ENCODE data around the gene MYCBP2. TPM values are rescaled to one million over a fixed set of nuclear protein-coding genes. Genes with fewer than 3 reads are reported as not detected.

MYCBP2 gene
- total RNA-seq, 2 experiments from 2014 or later = 121 to 125 TPM

DNA sequence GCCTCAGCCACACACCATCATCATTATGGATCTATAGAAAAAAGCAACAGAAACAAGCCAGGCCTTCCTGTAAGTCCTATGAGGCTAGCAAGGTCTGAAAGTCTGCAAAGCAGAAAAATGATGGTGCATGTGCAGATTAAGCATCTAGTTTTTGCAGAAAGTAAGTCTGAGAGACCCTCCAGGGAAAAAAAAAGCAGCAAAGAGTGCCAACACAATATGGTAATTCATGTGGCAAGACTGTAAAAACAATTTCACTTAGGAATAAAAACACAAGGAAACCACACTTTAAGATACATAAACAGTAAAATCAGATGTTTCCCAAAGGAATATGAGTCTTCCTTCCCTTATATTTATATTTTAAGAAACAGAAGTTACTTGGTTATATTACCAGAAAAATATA lies 187.6 kb downstream of the MYCBP2 start:
- POLR2A ChIA-PET = interaction anchor here (1.1 kb wide), 1 partner anchor 373 kb away, joined by 3 read pairs; no protein-coding TSS in a partner anchor
- no peak for DNase-seq (ENCODE audit: low spot score)
- intact Hi-C loops (cut with micrococcal nuclease; ENCODE audit: unreplicated experiment) = no loop called here
- H3K9me2 ChIP-seq (ENCODE audit: insufficient read depth, low read length) = no peaks in the 10 kb centered on the region
- no peak overlapping the region for H3K4me3 ChIP-seq (ENCODE audit: low read depth, low read length, poor library complexity, severe bottlenecking)
- peaks cover 95% of the 10 kb centered on the region for H3K36me3 ChIP-seq (ENCODE audit: insufficient read depth, low read length)
- CTCF ChIA-PET (ENCODE audit: unreplicated experiment) = no interaction called here
- H3K4me2 ChIP-seq (ENCODE audit: low read length) = no peak overlapping the region
- no TSS peak for BruUV-seq (replicated peaks)
- TF ChIP-seq, protein P1, sequence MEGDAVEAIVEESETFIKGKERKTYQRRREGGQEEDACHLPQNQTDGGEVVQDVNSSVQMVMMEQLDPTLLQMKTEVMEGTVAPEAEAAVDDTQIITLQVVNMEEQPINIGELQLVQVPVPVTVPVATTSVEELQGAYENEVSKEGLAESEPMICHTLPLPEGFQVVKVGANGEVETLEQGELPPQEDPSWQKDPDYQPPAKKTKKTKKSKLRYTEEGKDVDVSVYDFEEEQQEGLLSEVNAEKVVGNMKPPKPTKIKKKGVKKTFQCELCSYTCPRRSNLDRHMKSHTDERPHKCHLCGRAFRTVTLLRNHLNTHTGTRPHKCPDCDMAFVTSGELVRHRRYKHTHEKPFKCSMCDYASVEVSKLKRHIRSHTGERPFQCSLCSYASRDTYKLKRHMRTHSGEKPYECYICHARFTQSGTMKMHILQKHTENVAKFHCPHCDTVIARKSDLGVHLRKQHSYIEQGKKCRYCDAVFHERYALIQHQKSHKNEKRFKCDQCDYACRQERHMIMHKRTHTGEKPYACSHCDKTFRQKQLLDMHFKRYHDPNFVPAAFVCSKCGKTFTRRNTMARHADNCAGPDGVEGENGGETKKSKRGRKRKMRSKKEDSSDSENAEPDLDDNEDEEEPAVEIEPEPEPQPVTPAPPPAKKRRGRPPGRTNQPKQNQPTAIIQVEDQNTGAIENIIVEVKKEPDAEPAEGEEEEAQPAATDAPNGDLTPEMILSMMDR (conservative IDR thresholded peaks at IDR 0.05; ENCODE audit: low read length) = no peak
- TF ChIP-seq EZH2phosphoT487 (IDR thresholded peaks at IDR 0.05; ENCODE audit: borderline replicate concordance, low read depth, low read length) = no peak
- H3K4me1 ChIP-seq (ENCODE audit: insufficient read depth, low read length, poor library complexity, severe bottlenecking) = no peaks in the 10 kb centered on the region
- H4K20me1 ChIP-seq (ENCODE audit: insufficient read depth, low read length) = no peaks in the 10 kb centered on the region
- H3K9me3 ChIP-seq (ENCODE audit: low read length) = no peaks in the 10 kb centered on the region
- H3K79me2 ChIP-seq (ENCODE audit: insufficient read depth, low read depth, low read length) = no peaks in the 10 kb centered on the region
- H3K27ac ChIP-seq (ENCODE audit: low read depth, low read length, poor library complexity, severe bottlenecking) = no peak overlapping the region
- no peak overlapping the region for H2AFZ ChIP-seq (ENCODE audit: low read length)

DNA sequence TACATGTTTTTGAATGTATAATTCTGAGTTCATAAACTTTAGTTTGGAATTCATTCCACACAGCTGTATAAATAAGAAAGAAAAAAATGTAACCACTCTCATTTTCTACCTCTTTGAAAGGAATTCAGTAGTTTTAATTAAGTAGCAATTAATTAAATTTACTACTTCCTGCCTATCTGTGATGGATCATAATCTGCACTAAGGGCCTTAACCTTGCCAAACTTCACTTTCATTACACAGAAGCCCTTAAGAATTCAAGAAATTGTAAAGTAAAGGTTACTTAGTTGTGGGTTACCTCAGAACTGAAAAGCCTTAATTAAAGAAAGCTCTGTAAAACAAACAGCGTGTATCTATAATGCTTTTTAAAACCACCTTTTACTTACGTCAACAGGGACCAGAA lies 188.1 kb downstream of the MYCBP2 start:
- no peaks in the 10 kb centered on the region for H3K79me2 ChIP-seq (ENCODE audit: insufficient read depth, low read depth, low read length)
- H3K4me3 ChIP-seq (ENCODE audit: low read depth, low read length, poor library complexity, severe bottlenecking) = no peak overlapping the region
- TF ChIP-seq EZH2phosphoT487 (IDR thresholded peaks at IDR 0.05; ENCODE audit: borderline replicate concordance, low read depth, low read length) = no peak
- TF ChIP-seq, protein P1 (conservative IDR thresholded peaks at IDR 0.05; ENCODE audit: low read length) = no peak
- H2AFZ ChIP-seq (ENCODE audit: low read length) = no peak overlapping the region
- intact Hi-C loops (cut with micrococcal nuclease; ENCODE audit: unreplicated experiment) = no loop called here
- H3K9me2 ChIP-seq (ENCODE audit: insufficient read depth, low read length) = no peaks in the 10 kb centered on the region
- no peak overlapping the region for H3K4me2 ChIP-seq (ENCODE audit: low read length)
- peaks cover 95% of the 10 kb centered on the region for H3K36me3 ChIP-seq (ENCODE audit: insufficient read depth, low read length)
- H4K20me1 ChIP-seq (ENCODE audit: insufficient read depth, low read length) = no peaks in the 10 kb centered on the region
- ChIA-PET CTCF (ENCODE audit: unreplicated experiment) (no interaction called here), POLR2A (interaction anchor here (0.9 to 1.1 kb wide), 2 partner anchors 25 to 374 kb away, joined by 3 read pairs; no protein-coding TSS in a partner anchor)
- no peak overlapping the region for H3K27ac ChIP-seq (ENCODE audit: low read depth, low read length, poor library complexity, severe bottlenecking)
- H3K4me1 ChIP-seq (ENCODE audit: insufficient read depth, low read length, poor library complexity, severe bottlenecking) = no peaks in the 10 kb centered on the region
- no TSS peak for BruUV-seq (replicated peaks)
- DNase-seq (ENCODE audit: low spot score) = no peak
- no peaks in the 10 kb centered on the region for H3K9me3 ChIP-seq (ENCODE audit: low read length)

DNA sequence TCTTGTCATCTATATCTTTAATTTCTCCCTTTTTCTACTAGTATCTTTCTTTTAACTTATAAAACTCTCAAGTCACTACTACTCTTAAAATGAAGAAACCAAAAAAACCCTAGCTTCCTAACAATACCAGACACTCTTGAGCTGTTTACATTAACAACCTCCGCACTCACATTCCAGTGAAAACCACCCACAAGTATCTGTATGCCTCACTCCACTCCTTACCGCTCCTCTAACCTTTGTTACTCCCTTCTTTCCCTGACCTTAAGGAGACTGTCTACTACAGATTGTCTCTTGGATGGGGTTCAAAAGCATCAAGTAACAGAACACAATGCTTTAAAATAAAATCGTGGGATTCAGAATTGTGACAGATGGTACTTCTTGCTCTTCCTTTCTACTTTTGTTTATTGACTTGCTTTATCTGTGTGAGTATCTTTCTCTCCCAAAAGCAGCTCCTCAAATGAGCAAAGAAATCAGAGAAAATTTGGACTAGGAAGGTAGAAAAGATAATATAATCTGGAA lies 189.9 kb downstream of the MYCBP2 start:
- H4K20me1 ChIP-seq (ENCODE audit: insufficient read depth, low read length) = no peaks in the 10 kb centered on the region
- intact Hi-C loops (cut with micrococcal nuclease; ENCODE audit: unreplicated experiment) = no loop called here
- TF ChIP-seq, protein P1 (conservative IDR thresholded peaks at IDR 0.05; ENCODE audit: low read length) = no peak
- TF ChIP-seq EZH2phosphoT487 (IDR thresholded peaks at IDR 0.05; ENCODE audit: borderline replicate concordance, low read depth, low read length) = no peak
- no peak overlapping the region for H3K4me3 ChIP-seq (ENCODE audit: low read depth, low read length, poor library complexity, severe bottlenecking)
- no peaks in the 10 kb centered on the region for H3K9me3 ChIP-seq (ENCODE audit: low read length)
- H3K27ac ChIP-seq (ENCODE audit: low read depth, low read length, poor library complexity, severe bottlenecking) = no peak overlapping the region
- H3K79me2 ChIP-seq (ENCODE audit: insufficient read depth, low read depth, low read length) = no peaks in the 10 kb centered on the region
- H3K9me2 ChIP-seq (ENCODE audit: insufficient read depth, low read length) = no peaks in the 10 kb centered on the region
- no peaks in the 10 kb centered on the region for H3K4me1 ChIP-seq (ENCODE audit: insufficient read depth, low read length, poor library complexity, severe bottlenecking)
- DNase-seq (ENCODE audit: low spot score) = no peak
- no peak overlapping the region for H2AFZ ChIP-seq (ENCODE audit: low read length)
- no TSS peak for BruUV-seq (replicated peaks)
- peaks cover 94% of the 10 kb centered on the region for H3K36me3 ChIP-seq (ENCODE audit: insufficient read depth, low read length)
- POLR2A ChIA-PET = interaction anchor here (0.6 to 1.7 kb wide), 3 partner anchors 16 to 22 kb away, joined by 4 to 5 read pairs (median 4); no protein-coding TSS in a partner anchor
- no peak overlapping the region for H3K4me2 ChIP-seq (ENCODE audit: low read length)
- CTCF ChIA-PET (ENCODE audit: unreplicated experiment) = no interaction called here

Data from OCI-LY7 (cell line).